Heart left ventricle (tissue), 16 donors: ENCODE measurements around the gene BICDL2. TPM values are rescaled to one million over a fixed set of nuclear protein-coding genes. Genes with fewer than 3 reads are reported as not detected.
"Not testable (repeated sequence)": the region's sequence is repeated elsewhere in the genome, so short reads cannot be mapped to it uniquely, and the experiment has no call there.

Source experiments
- ATAC-seq, 4 donors: fragments of 200-7000 bp; cut with Tn5 transposase; one replicate each; pipeline ENCODE4 v1.9.1; 2020 to 2022; ENCODE audit warnings: moderate library complexity in 4 of 4, mild to moderate bottlenecking in 3 of 4, moderate number of reproducible peaks in 1 of 4
- DNase-seq, 5 donors: peaks; one replicate each; pipeline ENCODE4 v3.0.0-alpha.2; 2020
- H3K27ac ChIP-seq, 12 donors: fragments of 200-600 bp; sonication (generic) in 4 of 12; one replicate each; pipeline versions ENCODE4 v1.5.0 to v1.8.0; 2016 to 2022; ENCODE audit warnings: mild to moderate bottlenecking in 2 of 12
- H3K27me3 ChIP-seq, 9 donors: fragments of 200-600 bp; sonication (generic) in 2 of 9; one replicate each; pipeline versions ENCODE4 v1.5.1 to v1.8.0; 2016 to 2022; ENCODE audit warnings: mild to moderate bottlenecking in 3 of 9
- H3K36me3 ChIP-seq, 9 donors: fragments of 200-600 bp; sonication (generic) in 2 of 9; one replicate each; pipeline versions ENCODE4 v1.5.0 to v1.8.0; 2018 to 2022; ENCODE audit warnings: mild to moderate bottlenecking in 2 of 9
- H3K4me1 ChIP-seq, 12 donors: fragments of 200-600 bp; sonication (generic) in 4 of 12; one replicate each; pipeline versions ENCODE4 v1.5.0 to v1.8.0; 2016 to 2022; ENCODE audit warnings: mild to moderate bottlenecking in 3 of 12
- H3K4me3 ChIP-seq, 12 donors: fragments of 200-600 bp; sonication (generic) in 4 of 12; one replicate each; pipeline versions ENCODE4 v1.5.0 to v1.8.0; 2017 to 2022; ENCODE audit warnings: mild to moderate bottlenecking in 9 of 12, moderate library complexity in 4 of 12
- H3K9me3 ChIP-seq, 12 donors: fragments of 200-600 bp; sonication (generic) in 4 of 12; one replicate each; pipeline versions ENCODE4 v1.5.0 to v1.8.0; 2016 to 2022; ENCODE audit warnings: mild to moderate bottlenecking in 1 of 12
- POLR2A ChIP-seq, 2 donors: fragments of 450-650 bp; IDR thresholded peaks; one replicate each; pipeline ENCODE4 v1.6.1; 2017; ENCODE audit warnings: antibody characterized with exemption in 2 of 2, mild to moderate bottlenecking in 2 of 2, moderate library complexity in 2 of 2
- WGBS, 4 donors: extraction: QIAGEN DNeasy Blood & Tissue Kit in 2 of 4; methylation state at CpG; one replicate each; pipeline versions ENCODE4 v1.1.5 to v1.1.7; 2013 to 2018; 5-methylcytosine and 5-hydroxymethylcytosine counted together
- intact Hi-C, 10 donors: fragments of 100-400 bp; cut with DNase I; formaldehyde crosslinking; loops; one replicate each; pipeline versions ENCODE4 v1.11.1 to v1.14.2; 2022
- polyA plus RNA-seq, 2 donors: library from polyadenylated mRNA; stranded (reverse); fragments of 200-250 nt; gene quantifications; one replicate each; pipeline ENCODE4 v1.2.3, GENCODE V29; 2013
- total RNA-seq, 9 donors: library from RNA; depleted of rRNA in 2 of 9; stranded (reverse); fragments of >200 nt in 2 of 9; fragmentation: NEBNext Ultra II Directional in 3 of 9; extraction: Animal tissue kit (Norgen Biotek cat#: 25700) in 3 of 9; gene quantifications; one replicate each; pipeline versions ENCODE4 v1.1.0 to v1.2.4, GENCODE V29; 2016 to 2023
- TF ChIP-seq, protein P1 (sequence below), 12 donors: fragments of 200-600 bp; sonication (generic) in 4 of 12; IDR thresholded peaks; one replicate each; pipeline versions ENCODE4 v1.5.0 to v1.8.0; 2018 to 2022; ENCODE audit warnings: antibody characterized with exemption in 12 of 12, mild to moderate bottlenecking in 5 of 12
- donor health status: ischemic (EF 13 %, LVEDD 7.1; RV severe dilation, severe dysfunction).
- donor health status: healthy with polysubstance abuse.
- donor health status: DM: no; HTN: yes; CAD: no.
- donor health status: DM: no; HTN: no; CAD: no.
- donor health status: ischemic (EF 25% LVEDD 6.9; RV normal size, moderate dysfunction).
- donor health status: ischemic (EF 25% LVEDD 5.7; RV mildly dilated, moderate dysfunction).
- donor health status: healthy.
- donor health status: DM: yes; HTN: yes; CAD: no.
- donor health status: ischemic (EF 35%, LVEDD 5.7; RV mildly dilated, moderate dysfunction).
- donor health status: nonischemic (EF 11% LVEDD 7.7; RV severe dilation, severe dysfunction).
- donor health status: DM: yes; HTN: yes; CAD: no.
- donor health status: PGD.
- donor health status: ischemic (EF 29% LVEDD 5.4; RV normal size, mild dysfunction).
- donor health status: nonischemic (EF 23%, LVEDD 6.1; RV moderate dilation, normal function).

The BICDL2 gene
- total and polyA plus RNA-seq, 11 donors: 0.07 TPM; not detected in 10

DNA sequence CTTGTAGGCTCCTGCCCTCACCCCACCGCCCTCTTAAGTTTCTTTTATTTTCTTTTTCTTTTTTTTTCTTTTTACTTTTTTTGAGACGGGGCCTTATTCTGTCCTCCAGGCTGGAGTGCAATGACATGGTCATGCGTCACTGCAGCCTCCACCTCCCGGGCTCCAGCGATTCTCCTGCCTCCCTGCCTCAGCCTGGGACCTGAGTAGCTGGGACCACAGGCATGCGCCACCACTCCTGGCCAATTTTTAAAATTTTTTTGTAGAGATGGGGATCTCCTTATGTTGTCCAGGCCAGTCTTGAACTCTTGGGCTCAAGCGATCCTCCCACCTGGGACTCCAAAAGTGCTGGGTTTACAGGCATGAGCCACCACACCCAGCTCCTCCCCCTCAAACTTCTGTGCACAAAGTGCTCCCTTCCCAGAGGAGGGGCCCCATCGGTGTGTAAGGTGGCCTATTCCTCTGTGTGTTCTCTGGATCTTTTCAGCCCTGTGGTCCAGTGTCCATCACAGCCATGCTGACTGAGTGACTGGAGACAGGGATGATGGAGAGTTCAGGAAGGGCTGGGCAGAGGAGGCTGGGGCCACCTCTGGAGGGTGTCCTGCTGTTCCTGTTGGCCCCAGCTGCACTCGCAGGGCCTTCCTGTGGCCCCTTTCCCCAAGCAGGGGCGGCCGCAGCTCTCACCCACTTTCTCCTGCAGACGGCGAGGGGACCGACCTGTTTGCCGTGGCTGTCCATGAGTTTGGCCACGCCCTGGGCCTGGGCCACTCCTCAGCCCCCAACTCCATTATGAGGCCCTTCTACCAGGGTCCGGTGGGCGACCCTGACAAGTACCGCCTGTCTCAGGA, 19.8 kb upstream of the BICDL2 start:
- intact Hi-C loops: loop anchor here in 7 of 10 donors (5.0 to 10.0 kb wide), 6 partner anchors 46 to 398 kb away; partner anchors contain the start of gene ZNF205 (in 1 of the 7)
- peaks cover 0 to 49% (median 19%) of the 10 kb centered on the region in 12 donors for H3K4me1 ChIP-seq
- no peak for DNase-seq

GRCh38 chr16:3055734-3056115, 19.0 kb upstream of the BICDL2 start:
- not testable (repeated sequence) for H3K27me3 ChIP-seq, ATAC-seq, H3K36me3 ChIP-seq, DNase-seq, H3K9me3 ChIP-seq
- intact Hi-C loops: loop anchor here in 7 of 10 donors (5.0 to 10.0 kb wide), 6 partner anchors 47 to 399 kb away; partner anchors contain the start of gene ZNF205 (in 1 of the 7)
- peaks cover 0 to 45% (median 19%) of the 10 kb centered on the region in 12 donors for H3K4me1 ChIP-seq
- 53 to 81% (median 66%) methylated on average over 9 of the region's 9 CpGs for WGBS, 4 donors
- peak overlapping the region in 1 of 12 donors; percentile 5 for H3K4me3 ChIP-seq
- peak overlapping the region in 1 of 12 donors; percentile 67 for H3K27ac ChIP-seq

More for the DNA sequence above, 19.8 kb upstream of the BICDL2 start:
- Histone ChIP-seq H3K9me3 (no peaks in the 10 kb centered on the region), H3K4me3 (no peak overlapping the region), H3K27ac (no peak overlapping the region), H3K36me3 (no peaks in the 10 kb centered on the region), H3K27me3 (no peaks in the 10 kb centered on the region)
- 87 to 91% (median 90%) methylated on average over 19 of the region's 19 CpGs for WGBS, 4 donors
- no peak for ATAC-seq
- TF ChIP-seq, protein P1, sequence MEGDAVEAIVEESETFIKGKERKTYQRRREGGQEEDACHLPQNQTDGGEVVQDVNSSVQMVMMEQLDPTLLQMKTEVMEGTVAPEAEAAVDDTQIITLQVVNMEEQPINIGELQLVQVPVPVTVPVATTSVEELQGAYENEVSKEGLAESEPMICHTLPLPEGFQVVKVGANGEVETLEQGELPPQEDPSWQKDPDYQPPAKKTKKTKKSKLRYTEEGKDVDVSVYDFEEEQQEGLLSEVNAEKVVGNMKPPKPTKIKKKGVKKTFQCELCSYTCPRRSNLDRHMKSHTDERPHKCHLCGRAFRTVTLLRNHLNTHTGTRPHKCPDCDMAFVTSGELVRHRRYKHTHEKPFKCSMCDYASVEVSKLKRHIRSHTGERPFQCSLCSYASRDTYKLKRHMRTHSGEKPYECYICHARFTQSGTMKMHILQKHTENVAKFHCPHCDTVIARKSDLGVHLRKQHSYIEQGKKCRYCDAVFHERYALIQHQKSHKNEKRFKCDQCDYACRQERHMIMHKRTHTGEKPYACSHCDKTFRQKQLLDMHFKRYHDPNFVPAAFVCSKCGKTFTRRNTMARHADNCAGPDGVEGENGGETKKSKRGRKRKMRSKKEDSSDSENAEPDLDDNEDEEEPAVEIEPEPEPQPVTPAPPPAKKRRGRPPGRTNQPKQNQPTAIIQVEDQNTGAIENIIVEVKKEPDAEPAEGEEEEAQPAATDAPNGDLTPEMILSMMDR (IDR thresholded peaks at IDR 0.05): no peak
- no peak for TF ChIP-seq POLR2A (IDR thresholded peaks at IDR 0.05)

- 79 to 82% (median 81%) methylated on average over 17 of the region's 17 CpGs for WGBS, 4 donors
- Histone ChIP-seq H3K9me3 (no peaks in the 10 kb centered on the region), H3K4me3 (peak overlapping the region in 1 of 12 donors; percentile 5), H3K36me3 (no peaks in the 10 kb centered on the region), H3K4me1 (peaks cover 0 to 39% (median 16%) of the 10 kb centered on the region in 12 donors), H3K27ac (peak overlapping the region in 1 of 12 donors; percentile 67), H3K27me3 (peaks cover 0 to 1% (median 0%) of the 10 kb centered on the region in 9 donors)
- DNase-seq: no peak
- no peak for ATAC-seq
- TF ChIP-seq, protein P1 (IDR thresholded peaks at IDR 0.05): no peak
- TF ChIP-seq POLR2A (IDR thresholded peaks at IDR 0.05): no peak
- intact Hi-C loops: loop anchor here in 7 of 10 donors (5.0 to 10.0 kb wide), 6 partner anchors 47 to 400 kb away; partner anchors contain the start of gene ZNF205 (in 1 of the 7)
These were observed 18.4 kb upstream of the BICDL2 start for GRCh38 chr16:3054965-3055733.

GRCh38 chr16:3053330-3053710, 16.6 kb upstream of the BICDL2 start:
- H3K36me3 ChIP-seq, H3K27ac ChIP-seq, H3K4me3 ChIP-seq, DNase-seq, H3K9me3 ChIP-seq: not testable (repeated sequence)
- 87 to 90% (median 87%) methylated on average over 7 to 13 of the region's 13 CpGs; no CpG with 5 or more reads in 1 of the 4 donors for WGBS, 4 donors
- ATAC-seq: peak in 2 of 4 donors; percentile 2 to 50
- intact Hi-C loops: loop anchor here in 2 of 10 donors (10.0 kb wide), 2 partner anchors 111 to 401 kb away; no protein-coding TSS in a partner anchor
- peaks cover 0 to 20% (median 2%) of the 10 kb centered on the region in 9 donors for H3K27me3 ChIP-seq
- peaks cover 0 to 36% (median 5%) of the 10 kb centered on the region in 12 donors for H3K4me1 ChIP-seq

DNA sequence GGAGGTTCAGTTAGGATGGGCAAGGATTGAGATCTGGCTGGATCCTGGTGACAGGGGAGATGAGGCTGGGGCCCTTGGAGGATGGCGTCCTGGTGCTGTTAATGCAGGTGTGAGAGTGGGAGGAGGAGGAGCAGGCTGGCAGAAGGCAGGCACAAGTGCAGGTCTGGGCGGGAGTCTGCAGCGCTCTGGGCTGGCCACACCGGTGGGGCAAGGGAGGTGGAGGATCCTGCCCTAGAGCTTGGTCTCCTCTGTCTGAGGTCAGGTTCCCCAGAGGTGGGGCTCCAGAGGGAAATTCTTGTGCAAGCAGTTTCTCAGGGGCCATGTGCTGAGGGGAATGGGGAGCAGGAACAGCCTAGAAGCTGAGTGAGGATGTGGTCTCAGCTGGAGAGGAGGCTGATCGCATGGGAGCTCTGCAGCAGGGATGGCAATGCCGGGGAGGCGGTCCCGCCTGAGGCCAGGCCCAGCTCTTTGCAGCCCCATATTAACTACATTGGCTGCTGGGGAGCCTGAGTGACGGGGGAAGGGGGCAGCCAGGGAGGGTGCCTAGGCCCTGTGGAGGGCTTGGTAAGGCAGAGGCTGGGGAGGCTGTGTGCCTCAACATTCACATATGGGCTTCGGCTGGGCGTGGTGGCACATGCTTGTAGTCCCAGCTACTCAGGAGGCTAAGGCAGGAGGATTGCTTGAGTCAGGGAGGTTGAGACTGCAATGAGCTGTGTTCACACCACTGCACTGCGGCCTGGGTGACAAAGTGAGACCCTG, 16.0 kb upstream of the BICDL2 start:
- Histone ChIP-seq H3K4me1 (peaks cover 0 to 32% (median 0%) of the 10 kb centered on the region in 12 donors), H3K27me3 (peaks cover 0 to 25% (median 4%) of the 10 kb centered on the region in 9 donors)
- H3K4me3 ChIP-seq, DNase-seq, H3K36me3 ChIP-seq, H3K27ac ChIP-seq, H3K9me3 ChIP-seq: not testable (repeated sequence)
- 83 to 95% (median 88%) methylated on average over 10 to 11 of the region's 12 CpGs for WGBS, 4 donors
- peak in 1 of 4 donors; percentile 11 for ATAC-seq
- intact Hi-C loops: loop anchor here in 2 of 10 donors (10.0 kb wide), 2 partner anchors 112 to 402 kb away; no protein-coding TSS in a partner anchor
